A549 treated with ZK216348 at 1 μM for 4 hours (cell line): ENCODE measurements around the gene CTXN3. TPM values are rescaled to one million over a fixed set of nuclear protein-coding genes. Genes with fewer than 3 reads are reported as not detected.

ENCODE experiments used
- total RNA-seq: library from RNA; stranded (reverse); fragments of 200-300 nt; extraction: Qiagen RNA extraction; gene quantifications from 5 replicates; pipeline ENCODE4 v1.2.3, GENCODE V29; 2022; ENCODE audit warnings: low read depth

Gene CTXN3
- not detected in 5 replicates for total RNA-seq

GRCh38 chr5:127649018-127649439 is at the start of gene CTXN3:
Gene CTXN3, plus strand, starts transcription at chr5:127649082. Its CDS starts 8,440 bp downstream, at chr5:127657522.

GRCh38 chr5:127702926-127703561 is 54.2 kb downstream of the CTXN3 start, which contains the start of gene CCDC192:
Gene CCDC192, plus strand, starts transcription at chr5:127703391. Its CDS starts 55 bp downstream, at chr5:127703446.

Other genes starting within 250 kb of the CTXN3 start
- gene PRRC1, start 131.4 kb upstream of the CTXN3 start, total RNA-seq = 36.1 to 56.1 TPM (median 47.3 TPM) in 5 replicates
- gene CCDC192, start 54.3 kb downstream of the CTXN3 start, total RNA-seq = not detected in 5 replicates